IMR-90 (cell line): ENCODE results near the gene CEACAM20. TPM values are rescaled to one million over a fixed set of nuclear protein-coding genes. Genes with fewer than 3 reads are reported as not detected.

Experiments used
- ATAC-seq: fragments of 200-7000 bp; cut with Tn5 transposase; 2 replicates; pipeline ENCODE4 v1.9.1; 2020; ENCODE audit warnings: low read depth, mild to moderate bottlenecking, moderate library complexity
- Bru-seq: library from RNA; stranded (reverse); fragments of 400-500 nt; gene quantifications from one replicate; lab custom pipeline; 2021; lab: Mats Ljungman, UMichigan
- BruChase-seq, 2 experiments: library from RNA; stranded (reverse); fragments of 400-500 nt; gene quantifications; one replicate each; lab custom pipeline; 2021; lab: Mats Ljungman, UMichigan
- BruUV-seq: library from RNA; stranded (reverse); fragments of 400-500 nt; replicated peaks from 2 replicates; lab custom pipeline; 2021; lab: Mats Ljungman, UMichigan
- CTCF ChIA-PET: fragments of 300-600 bp; formaldehyde crosslinking; extraction: SDS; loops from one replicate; lab custom pipeline; 2021; ENCODE audit warnings: antibody characterized with exemption; lab: Yijun Ruan, JAX
- POLR2A ChIA-PET: fragments of 300-600 bp; sonication (Branson Sonifier 250); formaldehyde crosslinking; loops from one replicate; lab custom pipeline; 2022; ENCODE audit warnings: antibody characterized with exemption; ENCODE audit not compliant: unreplicated experiment; lab: Charles Lee
- DNase-seq: peaks from one replicate; pipeline ENCODE4 v3.0.0; 2013
- H2AFZ ChIP-seq: replicated peaks from 2 replicates; pipeline ENCODE3; 2013; ENCODE audit warnings: low read length, mild to moderate bottlenecking; ENCODE audit not compliant: poor library complexity
- H2AK5ac ChIP-seq: 2 replicates; pipeline ENCODE4 v1.6.1; 2013; ENCODE audit warnings: low read depth, low read length, inconsistent platforms
- H2AK9ac ChIP-seq: replicated peaks from 2 replicates; pipeline ENCODE3; 2013; ENCODE audit warnings: mild to moderate bottlenecking, low read depth, low read length, moderate library complexity; ENCODE audit not compliant: poor library complexity
- H2BK120ac ChIP-seq: 2 replicates; pipeline ENCODE4 v1.6.1; 2013; ENCODE audit warnings: low read depth, low read length, inconsistent platforms
- H2BK15ac ChIP-seq: 3 replicates; pipeline ENCODE4 v1.6.1; 2013; ENCODE audit warnings: low read depth, low read length, inconsistent platforms
- H2BK20ac ChIP-seq: 2 replicates; pipeline ENCODE4 v1.6.1; 2013; ENCODE audit warnings: low read depth, mild to moderate bottlenecking, inconsistent platforms, low read length, moderate library complexity
- H2BK5ac ChIP-seq: 2 replicates; pipeline ENCODE4 v1.6.1; 2013; ENCODE audit warnings: mild to moderate bottlenecking, low read depth, low read length, inconsistent platforms; ENCODE audit not compliant: poor library complexity, severe bottlenecking
- H3K14ac ChIP-seq: replicated peaks from 2 replicates; pipeline ENCODE4 v1.6.1; 2013; ENCODE audit warnings: low read depth, low read length, inconsistent platforms
- H3K18ac ChIP-seq: 2 replicates; pipeline ENCODE4 v1.6.1; 2013; ENCODE audit warnings: low read depth, low read length, control low read depth
- H3K23ac ChIP-seq: 2 replicates; pipeline ENCODE4 v1.6.1; 2013; ENCODE audit warnings: low read depth, low read length, inconsistent platforms
- H3K27ac ChIP-seq: 2 replicates; pipeline ENCODE4 v1.5.1; 2013; ENCODE audit warnings: mild to moderate bottlenecking, control low read depth, low read length; ENCODE audit not compliant: insufficient read depth
- H3K27me3 ChIP-seq: 2 replicates; pipeline ENCODE4 v1.6.1; 2013; ENCODE audit warnings: low read length; ENCODE audit not compliant: control insufficient read depth, insufficient read depth
- H3K36me3 ChIP-seq: 2 replicates; pipeline ENCODE4 v1.6.1; 2013; ENCODE audit warnings: low read length, mixed read lengths; ENCODE audit not compliant: control insufficient read depth, insufficient read depth
- H3K4ac ChIP-seq: 2 replicates; pipeline ENCODE4 v1.6.1; 2013; ENCODE audit warnings: low read depth, low read length, inconsistent platforms
- H3K4me1 ChIP-seq: 2 replicates; pipeline ENCODE4 v1.6.1; 2013; ENCODE audit warnings: low read length, mixed read lengths; ENCODE audit not compliant: control insufficient read depth, insufficient read depth
- H3K4me2 ChIP-seq: 2 replicates; pipeline ENCODE4 v1.6.1; 2013; ENCODE audit warnings: low read depth, mild to moderate bottlenecking, control low read depth, low read length, moderate library complexity
- H3K4me3 ChIP-seq: 2 replicates; pipeline ENCODE4 v1.5.1; 2013; ENCODE audit warnings: low read depth, mild to moderate bottlenecking, control low read depth, low read length, moderate library complexity; ENCODE audit not compliant: insufficient read depth
- H3K56ac ChIP-seq: 2 replicates; pipeline ENCODE4 v1.6.1; 2013; ENCODE audit warnings: low read length, inconsistent platforms; ENCODE audit not compliant: insufficient read depth; ENCODE audit errors: extremely low read depth
- H3K79me1 ChIP-seq, 2 experiments: 2 replicates each; pipeline ENCODE4 v1.6.1; 2013; ENCODE audit warnings: low read length in 2 of 2, inconsistent platforms in 1 of 2, low read depth in 1 of 2
- H3K9ac ChIP-seq: 2 replicates; pipeline ENCODE4 v1.6.1; 2013; ENCODE audit warnings: low read depth, low read length, control low read depth
- H3K9me1 ChIP-seq: 2 replicates; pipeline ENCODE4 v1.6.1; 2013; ENCODE audit warnings: low read length, inconsistent platforms; ENCODE audit not compliant: insufficient read depth
- H3K9me3 ChIP-seq: 2 replicates; pipeline ENCODE4 v1.6.1; 2013; ENCODE audit warnings: low read length; ENCODE audit not compliant: control insufficient read depth, insufficient read depth
- H4K20me1 ChIP-seq: 2 replicates; pipeline ENCODE4 v1.6.1; 2013; ENCODE audit warnings: low read length, inconsistent platforms; ENCODE audit not compliant: insufficient read depth
- H4K5ac ChIP-seq: 2 replicates; pipeline ENCODE4 v1.6.1; 2013; ENCODE audit warnings: mild to moderate bottlenecking, low read depth, low read length, control low read depth
- H4K8ac ChIP-seq, 2 experiments: 2 replicates each; pipeline ENCODE4 v1.6.1; 2013; ENCODE audit warnings: low read depth in 2 of 2, low read length in 2 of 2, control low read depth in 1 of 2, inconsistent platforms in 1 of 2
- H4K91ac ChIP-seq: 2 replicates; pipeline ENCODE4 v1.6.1; 2013; ENCODE audit warnings: low read depth, low read length, inconsistent platforms; ENCODE audit not compliant: insufficient read depth
- BHLHE40 ChIP-seq: fragments of 150-350 bp; IDR thresholded peaks from 2 replicates; pipeline ENCODE4 v1.6.1; 2016; ENCODE audit warnings: mild to moderate bottlenecking, low read depth, low read length
- CEBPB ChIP-seq: IDR thresholded peaks from 2 replicates; pipeline ENCODE4 v1.6.1; 2012; ENCODE audit warnings: low read depth, low read length, improper control_type of control experiment
- CHD1 ChIP-seq: IDR thresholded peaks from 2 replicates; pipeline ENCODE4 v1.6.1; 2012; ENCODE audit warnings: low read depth, low read length, improper control_type of control experiment
- CTCF ChIP-seq: conservative IDR thresholded peaks from 2 replicates; pipeline ENCODE4 v1.5.1; 2012; ENCODE audit warnings: mild to moderate bottlenecking, low read depth, low read length, improper control_type of control experiment
- FOS ChIP-seq: fragments of 150-350 bp; IDR thresholded peaks from 2 replicates; pipeline ENCODE4 v1.6.1; 2016; ENCODE audit warnings: low read depth, low read length
- MAFK ChIP-seq: IDR thresholded peaks from 2 replicates; pipeline ENCODE4 v1.6.1; 2012; ENCODE audit warnings: low read depth, low read length, improper control_type of control experiment
- MAZ ChIP-seq: IDR thresholded peaks from 2 replicates; pipeline ENCODE4 v1.6.1; 2012; ENCODE audit warnings: low read depth, mild to moderate bottlenecking, low read length, improper control_type of control experiment, moderate library complexity, borderline replicate concordance
- MXI1 ChIP-seq: IDR thresholded peaks from 2 replicates; pipeline ENCODE4 v1.6.1; 2012; ENCODE audit warnings: low read depth, mild to moderate bottlenecking, low read length, moderate library complexity, borderline replicate concordance
- NFE2L2 ChIP-seq: fragments of 150-350 bp; IDR thresholded peaks from 2 replicates; pipeline ENCODE4 v1.6.1; 2016; ENCODE audit warnings: low read depth, mild to moderate bottlenecking, low read length
- POLR2A ChIP-seq: IDR thresholded peaks from 2 replicates; pipeline ENCODE4 v1.6.1; 2012; ENCODE audit warnings: mild to moderate bottlenecking, low read depth, low read length
- RAD21 ChIP-seq: IDR thresholded peaks from 2 replicates; pipeline ENCODE4 v1.6.1; 2012; ENCODE audit warnings: low read length, improper control_type of control experiment
- RCOR1 ChIP-seq: IDR thresholded peaks from 2 replicates; pipeline ENCODE4 v1.6.1; 2012; ENCODE audit warnings: mild to moderate bottlenecking, low read length, improper control_type of control experiment; ENCODE audit not compliant: insufficient replicate concordance
- RFX5 ChIP-seq: IDR thresholded peaks from 2 replicates; pipeline ENCODE4 v1.8.0; 2012; ENCODE audit warnings: low read depth, mild to moderate bottlenecking, low read length, moderate library complexity
- SMC3 ChIP-seq: fragments of 150-350 bp; IDR thresholded peaks from 2 replicates; pipeline ENCODE4 v1.6.1; 2016; ENCODE audit warnings: low read depth, mild to moderate bottlenecking, antibody characterized with exemption, low read length, moderate library complexity
- USF2 ChIP-seq: fragments of 150-350 bp; IDR thresholded peaks from 2 replicates; pipeline ENCODE4 v1.6.1; 2017; ENCODE audit warnings: mild to moderate bottlenecking, antibody characterized with exemption, low read length, low read depth
- WGBS, 2 experiments: methylation state at CpG; one replicate each; pipeline versions ENCODE4 v1.1.5 to v1.1.7; 2013; ENCODE audit warnings: missing lambda C conversion rate in 2 of 2; ENCODE audit not compliant: insufficient read length in 1 of 2; ENCODE audit errors: extremely low coverage in 2 of 2; 5-methylcytosine and 5-hydroxymethylcytosine counted together
- dilution Hi-C: fragments of 300-500 bp; cut with HindIII; formaldehyde crosslinking; loops from one replicate; pipeline ENCODE4 v1.14.3; 2018; ENCODE audit warnings: low sequenced_read_pairs; ENCODE audit not compliant: unreplicated experiment
- in situ Hi-C: fragments of 300-500 bp; cut with MboI; formaldehyde crosslinking; loops from 3 replicates; pipeline ENCODE4 v1.14.3; 2019; ENCODE audit warnings: low sequenced_read_pairs, inconsistent platforms, mixed read lengths
- intact Hi-C: fragments of 100-400 bp; cut with micrococcal nuclease; formaldehyde crosslinking; loops from 2 replicates; pipeline ENCODE4 v1.10.0; 2022
- long read RNA-seq: library from polyadenylated mRNA; unstranded; transcript quantifications from one replicate; pipeline ENCODE4 v2.0.0, GENCODE V29; 2021; ENCODE audit not compliant: unreplicated experiment
- polyA plus RNA-seq, 3 experiments: library from polyadenylated mRNA; depleted of rRNA; stranded (reverse); fragments of >200 nt; gene quantifications; 2 replicates each; pipeline ENCODE4 v1.2.3, GENCODE V29; 2012; ENCODE audit warnings: low replicate concordance in 1 of 3
- total RNA-seq: library from RNA; depleted of rRNA; stranded (reverse); fragments of >200 nt; gene quantifications from 2 replicates; pipeline ENCODE4 v1.2.3, GENCODE V29; 2012; rRNA removed
- TF ChIP-seq, protein P1 (sequence below): fragments of 150-350 bp; IDR thresholded peaks from 2 replicates; pipeline ENCODE4 v1.6.1; 2016; ENCODE audit warnings: low read depth, mild to moderate bottlenecking, low read length, moderate library complexity, borderline replicate concordance

The CEACAM20 gene
- total RNA-seq (not detected in 2 replicates), polyA plus RNA-seq (2012; rRNA removed) (not detected in 2 replicates), Bru-seq, nascent RNA (percentile 4 among the genes with signal in this experiment), BruChase-seq, experiment 1, labeled RNA remaining after a 6-hour chase (percentile 12 among the genes with signal in this experiment), BruChase-seq, experiment 2, labeled RNA remaining after a 2-hour chase (percentile 8 among the genes with signal in this experiment)
- polyA plus RNA-seq (2012; cell fraction: cytosol; rRNA removed) = not detected in 2 replicates
- polyA plus RNA-seq (2012; cell fraction: nucleus; rRNA removed; ENCODE audit: low replicate concordance) = 0.05 TPM in 1 of 2 replicates, not detected in the other
- long read RNA-seq = 0 reads

DNA sequence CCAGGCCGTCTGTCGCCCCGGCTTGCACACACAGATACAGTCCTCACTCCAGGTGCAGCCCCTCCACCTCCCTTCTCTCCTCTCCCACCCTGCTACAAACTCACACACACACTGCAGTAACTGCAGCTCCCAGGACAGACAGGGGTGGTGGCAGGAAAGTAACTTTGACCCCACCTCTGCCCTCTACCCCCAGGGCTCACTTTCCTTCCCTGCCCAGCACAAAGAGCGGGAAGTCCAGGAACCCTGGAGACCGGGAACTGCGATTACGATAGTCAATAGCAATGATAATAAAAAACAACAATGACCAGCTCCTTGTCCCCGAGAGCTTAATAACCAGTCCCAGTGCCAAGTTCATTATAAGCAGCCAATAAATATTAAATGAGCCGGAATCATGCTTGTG, at the start of gene CEACAM20:
CEACAM20 (minus strand) TSS at position 140 of the 400 bp plus-strand sequence. CDS start 166 bp downstream, outside the sequence.
- in situ Hi-C loops (no loop called here), dilution Hi-C loops (no loop called here), intact Hi-C loops (no loop called here)
- Histone ChIP-seq H3K27me3 (peaks cover 16% of the 10 kb centered on the region; the same call in 1 of the 2 replicates), H4K20me1 (no peaks in the 10 kb centered on the region), H2BK15ac (no peak within 1 kb of the TSS), H4K5ac (no peak within 1 kb of the TSS), H2BK5ac (no peak within 1 kb of the TSS), H3K4ac (no peak within 1 kb of the TSS), H3K56ac (no peak within 1 kb of the TSS), H3K18ac (no peak within 1 kb of the TSS), H3K14ac (no peak within 1 kb of the TSS), H3K4me2 (no peak within 1 kb of the TSS), H3K36me3 (no peaks in the 10 kb centered on the region), H3K4me1 (no peaks in the 10 kb centered on the region), H2BK120ac (no peak within 1 kb of the TSS), H2BK20ac (no peak within 1 kb of the TSS), H3K27ac (no peak within 1 kb of the TSS), H4K91ac (no peak within 1 kb of the TSS), H3K4me3 (no peak within 1 kb of the TSS), H3K9ac (no peak within 1 kb of the TSS), H4K8ac (no peak within 1 kb of the TSS), H2AFZ (no peak within 1 kb of the TSS), H3K79me1 (no peaks in the 10 kb centered on the region), H2AK9ac (no peak within 1 kb of the TSS), H3K9me3 (no peaks in the 10 kb centered on the region; the same call in 1 of the 2 replicates), H3K9me1 (no peaks in the 10 kb centered on the region), H3K23ac (no peak within 1 kb of the TSS), H2AK5ac (no peak within 1 kb of the TSS)
- ChIA-PET CTCF (no interaction called here), POLR2A (no interaction called here)
- DNase-seq = no peak
- ATAC-seq = no peak
- 13% methylated on average over 1 of the region's 9 CpGs; no CpG with 5 or more reads in 1 of the 2 experiments for WGBS, 2 experiments
- BruUV-seq = no TSS peak
- TF ChIP-seq MAZ = no peak
- no peak for TF ChIP-seq CHD1
- TF ChIP-seq RAD21 = no peak
- no peak for TF ChIP-seq MAFK
- TF ChIP-seq RCOR1 = no peak
- no peak for TF ChIP-seq FOS
- TF ChIP-seq USF2 = no peak
- TF ChIP-seq POLR2A = no peak
- TF ChIP-seq CTCF = no peak
- no peak for TF ChIP-seq NFE2L2
- TF ChIP-seq SMC3 = no peak
- TF ChIP-seq BHLHE40 = no peak
- no peak for TF ChIP-seq MXI1
- no peak for TF ChIP-seq RFX5
- no peak for TF ChIP-seq CEBPB
- TF ChIP-seq, protein P1, sequence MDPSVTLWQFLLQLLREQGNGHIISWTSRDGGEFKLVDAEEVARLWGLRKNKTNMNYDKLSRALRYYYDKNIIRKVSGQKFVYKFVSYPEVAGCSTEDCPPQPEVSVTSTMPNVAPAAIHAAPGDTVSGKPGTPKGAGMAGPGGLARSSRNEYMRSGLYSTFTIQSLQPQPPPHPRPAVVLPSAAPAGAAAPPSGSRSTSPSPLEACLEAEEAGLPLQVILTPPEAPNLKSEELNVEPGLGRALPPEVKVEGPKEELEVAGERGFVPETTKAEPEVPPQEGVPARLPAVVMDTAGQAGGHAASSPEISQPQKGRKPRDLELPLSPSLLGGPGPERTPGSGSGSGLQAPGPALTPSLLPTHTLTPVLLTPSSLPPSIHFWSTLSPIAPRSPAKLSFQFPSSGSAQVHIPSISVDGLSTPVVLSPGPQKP = no peak
